Bone marrow (tissue), 2 donors: ENCODE data around the gene TRIM14.
"Not testable (repeated sequence)": the region's sequence is repeated elsewhere in the genome, so short reads cannot be mapped to it uniquely, and the experiment has no call there.

ENCODE experiments used
- DNase-seq, 2 donors: peaks; one replicate each; lab custom pipeline; 2025; lab: John Stamatoyannopoulos, UW

TRIM14 gene

GRCh38 chr9:98083566-98084183 is 35.3 kb downstream of the TRIM14 start:
- no peak for DNase-seq

GRCh38 chr9:98083061-98083501 is 35.9 kb downstream of the TRIM14 start:
- no peak for DNase-seq

- DNase-seq: peak in 1 of 2 donors; percentile 11
Observed at GRCh38 chr9:98081477-98082219, 37.4 kb downstream of the TRIM14 start.

GRCh38 chr9:98080780-98081179 is 38.2 kb downstream of the TRIM14 start:
- DNase-seq: no peak

GRCh38 chr9:98080326-98080725 is 38.7 kb downstream of the TRIM14 start:
- DNase-seq: no peak

GRCh38 chr9:98078895-98079294 is 40.1 kb downstream of the TRIM14 start:
- no peak for DNase-seq

- DNase-seq: not testable (repeated sequence)
Observed at GRCh38 chr9:98076514-98076890, 42.5 kb downstream of the TRIM14 start.

GRCh38 chr9:98075332-98075805 is 43.7 kb downstream of the TRIM14 start:
- DNase-seq: no peak

- DNase-seq: peak in 1 of 2 donors; percentile 15
Observed at GRCh38 chr9:98074115-98074990, 44.7 kb downstream of the TRIM14 start.

GRCh38 chr9:98071737-98072136 is 47.3 kb downstream of the TRIM14 start:
- DNase-seq: no peak

- no peak for DNase-seq
Observed at GRCh38 chr9:98070704-98071103, 48.3 kb downstream of the TRIM14 start.

- no peak for DNase-seq
Observed at GRCh38 chr9:98069551-98069950, 49.5 kb downstream of the TRIM14 start.

GRCh38 chr9:98067184-98067583 is 51.8 kb downstream of the TRIM14 start:
- DNase-seq: no peak

- DNase-seq: no peak
Observed at GRCh38 chr9:98066235-98066634, 52.8 kb downstream of the TRIM14 start.

- DNase-seq: no peak
Observed at GRCh38 chr9:98064623-98065392, 54.2 kb downstream of the TRIM14 start.

GRCh38 chr9:98062161-98062560 is 56.9 kb downstream of the TRIM14 start:
- DNase-seq: no peak

- no peak for DNase-seq
Observed at GRCh38 chr9:98057138-98057799, 61.8 kb downstream of the TRIM14 start.

- peak; percentile 84 to 96 for DNase-seq
Observed at GRCh38 chr9:98056269-98057137, 62.5 kb downstream of the TRIM14 start, which contains the start of gene NANS. TSS of gene NANS (plus strand) at chr9:98056732. CDS start at chr9:98056809, 77 bp downstream.

GRCh38 chr9:98054376-98054951 is 64.6 kb downstream of the TRIM14 start:
- no peak for DNase-seq

GRCh38 chr9:98050351-98050750 is 68.7 kb downstream of the TRIM14 start:
- DNase-seq: no peak
